Measurements from ENCODE around the gene TECPR2.

DNA sequence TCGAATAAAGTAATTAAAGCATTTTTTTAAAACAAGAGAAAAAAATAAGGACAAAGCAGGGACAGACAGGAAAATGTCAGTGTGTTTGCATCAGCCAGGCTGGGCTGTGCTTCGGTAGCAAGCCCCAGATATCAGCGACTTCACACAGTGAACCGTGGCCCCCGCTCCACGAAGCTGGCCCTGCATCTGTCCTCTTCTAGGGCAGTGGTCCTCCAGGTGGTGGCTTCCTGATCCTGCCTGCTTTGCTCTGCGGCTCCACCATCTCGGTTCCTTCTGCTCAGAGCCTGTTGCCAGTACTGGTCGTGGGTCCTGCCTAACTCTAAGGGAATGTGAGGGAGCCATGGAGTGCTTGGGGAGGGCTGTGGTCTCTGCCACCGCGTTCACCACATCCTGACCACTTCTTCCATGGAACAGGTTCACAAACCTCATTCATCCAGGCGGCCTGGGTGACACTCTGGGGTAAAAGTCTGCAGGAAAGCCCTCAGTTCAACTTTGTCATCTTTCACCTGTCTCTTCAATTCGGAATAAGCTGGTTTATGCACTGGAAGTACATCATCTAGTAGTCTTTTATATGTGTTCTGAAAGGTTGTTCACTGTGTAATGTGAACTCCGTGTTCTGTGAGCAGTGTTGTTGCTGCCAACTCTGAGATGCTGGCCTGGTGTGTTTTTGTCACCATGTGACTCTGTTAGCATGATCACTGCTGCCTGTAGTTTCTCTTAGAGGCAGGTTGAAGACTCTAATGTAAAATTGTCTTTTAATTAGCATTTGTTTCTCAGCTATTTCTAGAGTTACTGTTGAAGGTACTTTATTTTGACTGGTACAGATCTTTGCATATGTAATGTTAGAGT lies 99.0 kb downstream of the TECPR2 start:
- TF ChIP-seq, protein P1, sequence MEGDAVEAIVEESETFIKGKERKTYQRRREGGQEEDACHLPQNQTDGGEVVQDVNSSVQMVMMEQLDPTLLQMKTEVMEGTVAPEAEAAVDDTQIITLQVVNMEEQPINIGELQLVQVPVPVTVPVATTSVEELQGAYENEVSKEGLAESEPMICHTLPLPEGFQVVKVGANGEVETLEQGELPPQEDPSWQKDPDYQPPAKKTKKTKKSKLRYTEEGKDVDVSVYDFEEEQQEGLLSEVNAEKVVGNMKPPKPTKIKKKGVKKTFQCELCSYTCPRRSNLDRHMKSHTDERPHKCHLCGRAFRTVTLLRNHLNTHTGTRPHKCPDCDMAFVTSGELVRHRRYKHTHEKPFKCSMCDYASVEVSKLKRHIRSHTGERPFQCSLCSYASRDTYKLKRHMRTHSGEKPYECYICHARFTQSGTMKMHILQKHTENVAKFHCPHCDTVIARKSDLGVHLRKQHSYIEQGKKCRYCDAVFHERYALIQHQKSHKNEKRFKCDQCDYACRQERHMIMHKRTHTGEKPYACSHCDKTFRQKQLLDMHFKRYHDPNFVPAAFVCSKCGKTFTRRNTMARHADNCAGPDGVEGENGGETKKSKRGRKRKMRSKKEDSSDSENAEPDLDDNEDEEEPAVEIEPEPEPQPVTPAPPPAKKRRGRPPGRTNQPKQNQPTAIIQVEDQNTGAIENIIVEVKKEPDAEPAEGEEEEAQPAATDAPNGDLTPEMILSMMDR (optimal IDR thresholded peaks at IDR 0.05 in 1 of 3, IDR thresholded peaks at IDR 0.05 in 1 of 3, conservative IDR thresholded peaks at IDR 0.05 in 1 of 3; ENCODE audit: extremely low read depth in 1 of 3, insufficient read depth in 2 of 3, low read length in 3 of 3), result no peak
- TF ChIP-seq EZH2 (IDR thresholded peaks at IDR 0.05; ENCODE audit: low read length), result no peak
